Fibroblast of lung (primary cell): ENCODE measurements around the gene TRPV4.

ENCODE experiments used
- CTCF ChIP-seq, 2 donors: IDR thresholded peaks in 1 of 2; conservative IDR thresholded peaks in 1 of 2; 1 replicate in 1 of 2; 2 replicates in 1 of 2; pipeline ENCODE4 v1.5.1; 2011 to 2012; ENCODE audit warnings: low read length in 2 of 2, control low read depth in 1 of 2, inconsistent platforms in 1 of 2, low read depth in 1 of 2, mild to moderate bottlenecking in 1 of 2
- EZH2 ChIP-seq: IDR thresholded peaks from 2 replicates; pipeline ENCODE4 v1.5.1; 2012; ENCODE audit warnings: low read length, control low read depth, mild to moderate bottlenecking; ENCODE audit errors: missing control alignments

- no peak for TF ChIP-seq CTCF (conservative IDR thresholded peaks at IDR 0.05 in 1 of 2, IDR thresholded peaks at IDR 0.05 in 1 of 2; ENCODE audit: low read depth in 1 of 2, low read length in 2 of 2)
- no peak for TF ChIP-seq EZH2
Observed at GRCh38 chr12:109879351-109880042, 46.3 kb upstream of the TRPV4 start.
